GM11168 (cell line): ENCODE measurements around the gene PPEF1.

Experiments
- in situ Hi-C: fragments of 300-500 bp; cut with MboI; formaldehyde crosslinking; loops from one replicate; pipeline ENCODE4 v1.12.0; 2022; ENCODE audit warnings: low sequenced_read_pairs; ENCODE audit not compliant: unreplicated experiment

Gene PPEF1

DNA sequence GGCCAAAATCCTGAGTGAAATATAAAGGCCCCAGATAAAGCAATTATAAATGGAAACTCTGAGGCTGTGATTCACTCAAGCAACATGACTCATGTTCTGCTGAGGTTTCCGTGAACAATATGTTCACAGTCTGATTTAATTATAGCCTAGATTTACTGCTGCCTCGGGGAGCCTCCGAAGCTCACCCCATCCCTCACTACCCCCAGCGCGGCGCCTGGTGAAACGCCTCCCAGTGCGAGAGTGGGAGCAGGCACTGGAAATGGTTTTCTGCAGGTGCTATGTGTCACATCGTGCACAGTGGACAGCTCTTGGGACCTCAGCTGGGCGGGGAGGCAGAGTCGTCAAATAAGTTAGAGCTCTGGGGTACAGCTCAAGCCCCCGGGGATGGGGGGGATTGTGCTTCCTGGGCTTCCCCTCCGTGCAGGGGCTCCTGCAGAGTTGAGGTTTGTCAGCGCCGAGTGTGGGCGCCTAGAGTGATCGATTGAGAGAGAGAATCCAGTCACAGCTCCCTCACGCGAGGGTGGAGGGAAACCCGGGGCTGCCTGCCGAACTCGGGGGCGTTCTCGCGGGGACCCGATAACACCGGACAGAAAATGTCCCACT is 165.8 kb downstream of the PPEF1 start:
- in situ Hi-C loops, result no loop called here

GRCh38 chrX:18873836-18874235 is 166.4 kb downstream of the PPEF1 start:
- in situ Hi-C loops, result no loop called here

DNA sequence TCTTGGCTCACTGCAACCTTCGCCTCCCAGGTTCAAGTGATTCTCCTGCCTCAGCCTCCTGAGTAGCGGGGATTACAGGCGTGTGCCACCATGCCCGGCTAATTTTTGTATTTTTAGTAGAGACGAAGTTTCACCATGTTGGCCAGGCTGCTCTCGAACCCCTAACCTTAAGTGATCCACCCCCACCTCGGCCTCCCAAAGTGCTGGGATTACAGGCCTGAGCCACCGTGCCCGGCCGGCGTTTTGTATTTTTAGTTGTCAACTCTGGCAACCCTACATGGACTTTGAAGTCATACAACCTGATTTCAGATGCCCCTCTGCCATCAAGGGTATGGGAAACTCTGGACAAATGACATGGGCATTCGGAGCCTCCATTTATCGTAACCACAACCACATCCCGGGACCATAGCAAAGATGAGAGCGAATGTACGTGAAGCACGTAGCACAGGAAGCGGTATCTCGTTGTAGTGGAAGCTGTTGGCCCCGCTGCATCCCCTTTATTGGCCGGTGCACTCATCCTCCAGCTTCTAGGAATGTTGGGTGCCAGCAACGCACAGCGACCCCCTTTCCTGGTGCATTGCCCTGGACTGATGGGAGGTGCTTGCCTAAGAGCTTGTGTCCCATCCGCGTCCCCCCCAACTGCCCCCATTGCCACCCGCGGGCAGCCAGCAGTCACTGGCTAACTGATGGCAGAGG is 167.3 kb downstream of the PPEF1 start:
- in situ Hi-C loops, result loop anchor here (25.0 kb wide), 1 partner anchor 462 kb away; no protein-coding TSS in a partner anchor

GRCh38 chrX:18875256-18875878 is 167.9 kb downstream of the PPEF1 start:
- in situ Hi-C loops, result loop anchor here (25.0 kb wide), 1 partner anchor 463 kb away; no protein-coding TSS in a partner anchor

DNA sequence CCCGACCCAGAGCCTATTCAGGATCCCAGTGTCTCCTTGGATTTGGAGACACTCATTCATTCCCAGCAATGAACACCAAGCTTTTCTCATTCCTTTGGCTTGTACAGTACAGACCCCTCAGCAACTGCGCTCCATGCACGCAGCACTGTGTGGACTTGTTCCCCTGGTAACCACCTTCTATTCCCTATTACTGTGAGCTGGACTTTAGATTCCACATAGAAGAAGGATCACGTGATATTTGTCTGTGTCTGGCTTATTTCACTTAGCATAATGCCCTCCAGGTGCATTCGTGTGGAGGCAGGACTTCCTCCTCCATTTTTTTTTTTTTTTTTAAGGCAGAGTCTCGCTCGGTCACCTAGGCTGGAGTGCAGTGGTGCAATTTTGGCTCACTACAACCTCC is 170.0 kb downstream of the PPEF1 start:
- in situ Hi-C loops, result loop anchor here (25.0 kb wide), 1 partner anchor 465 kb away; no protein-coding TSS in a partner anchor
